GM13977 (cell line): ENCODE results near the gene MAS1L.
"Not testable (repeated sequence)": the region's sequence is repeated elsewhere in the genome, so short reads cannot be mapped to it uniquely, and the experiment has no call there.

ENCODE experiments used
- DNase-seq: peaks from one replicate; pipeline ENCODE4 v3.0.0; 2012; ENCODE audit warnings: low spot score
- CTCF ChIP-seq: IDR thresholded peaks from 2 replicates; pipeline ENCODE4 v1.5.1; 2012; ENCODE audit warnings: mild to moderate bottlenecking, control low read depth; ENCODE audit not compliant: insufficient read depth; ENCODE audit errors: extremely low read depth, missing control alignments
- in situ Hi-C: fragments of 300-500 bp; cut with MboI; formaldehyde crosslinking; loops from one replicate; pipeline ENCODE4 v1.12.0; 2022; ENCODE audit warnings: low sequenced_read_pairs, low pct_unique_long_range_greater_than_20kb, mixed read lengths, inconsistent platforms; ENCODE audit not compliant: unreplicated experiment

MAS1L gene

GRCh38 chr6:29442719-29443118 is 45.0 kb downstream of the MAS1L start:
- no peak for TF ChIP-seq CTCF
- in situ Hi-C loops = no loop called here
- no peak for DNase-seq

DNA sequence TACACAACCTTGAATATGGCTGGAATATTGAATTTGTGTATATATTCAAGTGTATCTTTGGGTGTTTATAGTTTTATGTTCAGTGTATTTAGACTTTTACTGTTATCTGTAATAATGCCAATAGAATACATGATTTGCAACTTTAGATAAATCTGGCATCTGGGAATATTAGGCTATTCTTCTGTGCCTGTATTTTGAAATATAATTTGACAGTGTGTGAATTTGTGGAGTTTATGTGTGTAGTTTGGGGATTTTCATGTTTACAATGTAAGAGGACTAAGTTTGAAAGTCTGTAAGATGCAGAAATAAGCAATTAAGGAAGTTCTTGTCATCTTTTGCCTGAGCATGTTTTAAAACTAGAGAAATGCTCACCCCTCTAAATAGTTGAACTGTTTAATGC is 48.8 kb downstream of the MAS1L start, which contains the start of gene OR10C1:
Gene OR10C1 (plus strand): TSS at position 301 of the 400 bp plus-strand sequence. CDS start 710 bp downstream, outside the sequence.
- TF ChIP-seq CTCF = no peak
- DNase-seq = no peak
- in situ Hi-C loops = no loop called here

DNA sequence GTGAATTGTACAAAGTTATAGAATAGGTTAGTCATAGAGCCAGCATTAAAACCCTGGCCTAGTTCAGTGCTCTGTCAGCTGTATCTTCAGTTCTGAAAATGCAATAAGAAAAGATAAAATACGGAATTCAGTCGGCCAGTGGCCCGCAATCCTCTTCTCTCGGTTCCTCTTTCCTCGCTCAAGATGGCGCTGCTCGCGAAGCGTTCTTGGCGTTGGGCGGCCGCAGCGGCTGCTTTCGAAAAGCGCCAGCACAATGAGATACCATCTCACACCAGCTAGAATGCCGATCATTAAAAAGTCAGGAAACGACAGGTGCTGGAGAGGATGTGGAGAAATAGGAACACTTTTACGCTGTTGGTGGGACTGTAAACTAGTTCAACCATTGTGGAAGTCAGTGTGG is 51.0 kb downstream of the MAS1L start:
- not testable (repeated sequence) for DNase-seq

More for the DNA sequence above, 51.0 kb downstream of the MAS1L start:
- in situ Hi-C loops = not testable (repeated sequence)
